MG63 (cell line): ENCODE results near the gene CCDC59. TPM values are rescaled to one million over a fixed set of nuclear protein-coding genes. Genes with fewer than 3 reads are reported as not detected.
"Not testable (repeated sequence)": the region's sequence is repeated elsewhere in the genome, so short reads cannot be mapped to it uniquely, and the experiment has no call there.

Experiments
- DNase-seq: peaks from one replicate; pipeline ENCODE4 v3.0.0-alpha.2; 2020
- H3K27me3 ChIP-seq: fragments of 250-450 bp; sonication (Bioruptor Pico); 2 replicates; pipeline ENCODE4 v1.5.1; 2020; ENCODE audit warnings: mild to moderate bottlenecking, moderate library complexity
- H3K36me3 ChIP-seq: fragments of 250-450 bp; sonication (Bioruptor Pico); 2 replicates; pipeline ENCODE4 v1.5.1; 2020; ENCODE audit warnings: mild to moderate bottlenecking, moderate library complexity
- H3K4me3 ChIP-seq: fragments of 250-450 bp; sonication (Bioruptor Pico); 2 replicates; pipeline ENCODE4 v1.5.1; 2020; ENCODE audit warnings: mild to moderate bottlenecking, moderate library complexity
- H3K9me3 ChIP-seq: fragments of 250-450 bp; sonication (Bioruptor Pico); 2 replicates; pipeline ENCODE4 v1.5.1; 2020; ENCODE audit warnings: mild to moderate bottlenecking, moderate library complexity
- total RNA-seq: library from RNA; depleted of rRNA; stranded (reverse); fragments of >200 nt; shearing (Covaris generic); gene quantifications from 2 replicates; pipeline ENCODE4 v1.2.3, GENCODE V29; 2014; ENCODE audit warnings: low replicate concordance; rRNA removed

CCDC59 gene
- 54.6 and 142 TPM in 2 replicates for total RNA-seq

DNA sequence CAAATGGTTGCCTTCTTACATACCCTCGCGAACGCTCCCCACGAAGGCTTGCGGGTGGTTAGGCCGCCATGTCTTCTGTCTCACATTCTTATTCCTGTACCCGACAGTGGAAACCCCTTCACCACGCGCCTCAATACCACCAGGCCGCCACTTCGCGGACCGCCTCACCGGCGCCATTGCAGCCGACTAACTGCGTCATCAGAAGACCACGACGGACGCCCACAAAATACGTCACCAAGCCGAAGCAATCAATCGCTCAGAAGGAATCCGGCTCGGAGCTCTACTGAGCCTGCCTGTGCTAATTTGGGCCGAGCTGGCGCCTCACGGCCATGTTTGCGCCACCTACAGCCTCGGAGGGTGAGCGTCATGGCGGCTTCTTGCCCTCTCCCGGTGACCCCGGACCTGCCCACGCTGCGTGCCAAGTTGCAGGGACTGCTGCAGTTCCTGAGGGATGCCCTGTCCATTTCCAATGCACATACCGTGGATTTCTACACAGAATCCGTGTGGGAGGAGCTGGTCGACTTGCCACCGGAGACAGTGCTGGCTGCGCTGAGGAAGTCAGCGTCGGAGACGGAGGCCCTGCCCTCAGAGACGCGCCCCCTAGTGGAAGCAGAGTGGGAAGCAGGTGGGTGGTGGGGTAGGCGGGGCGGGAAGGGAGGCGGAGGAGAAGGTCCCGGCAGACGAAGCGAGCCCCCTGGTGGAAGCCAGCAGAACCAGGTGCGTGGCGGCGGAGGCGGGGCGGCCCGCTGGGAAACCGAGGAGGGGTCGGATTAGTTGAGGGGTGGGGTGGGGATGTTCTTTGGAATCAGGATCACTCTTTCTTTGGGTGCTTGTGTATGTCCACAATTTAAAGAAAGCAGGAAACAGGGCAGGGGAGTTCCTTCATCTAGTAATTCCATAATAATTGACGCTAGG, at the start of gene CCDC59, which contains the start of gene METTL25:
Gene CCDC59, minus strand, starts transcription at position 188 of the 915 bp plus-strand sequence. Its CDS starts 11 bp downstream, at position 177.
Gene METTL25, plus strand, starts transcription at position 330 of the 915 bp plus-strand sequence. Its CDS starts 37 bp downstream, at position 367.
- DNase-seq = peak; percentile 96
- H3K4me3 ChIP-seq = peak within 1 kb of the TSS; percentile 88
- peaks cover 35% of the 10 kb centered on the region for H3K36me3 ChIP-seq
- no peaks in the 10 kb centered on the region for H3K9me3 ChIP-seq
- H3K27me3 ChIP-seq = no peaks in the 10 kb centered on the region

- no peak for DNase-seq
- no peak overlapping the region for H3K4me3 ChIP-seq
- no peaks in the 10 kb centered on the region for H3K27me3 ChIP-seq
- no peaks in the 10 kb centered on the region for H3K9me3 ChIP-seq
- no peaks in the 10 kb centered on the region for H3K36me3 ChIP-seq
These were observed 49.3 kb upstream of the CCDC59 start for GRCh38 chr12:82407481-82407880.

DNA sequence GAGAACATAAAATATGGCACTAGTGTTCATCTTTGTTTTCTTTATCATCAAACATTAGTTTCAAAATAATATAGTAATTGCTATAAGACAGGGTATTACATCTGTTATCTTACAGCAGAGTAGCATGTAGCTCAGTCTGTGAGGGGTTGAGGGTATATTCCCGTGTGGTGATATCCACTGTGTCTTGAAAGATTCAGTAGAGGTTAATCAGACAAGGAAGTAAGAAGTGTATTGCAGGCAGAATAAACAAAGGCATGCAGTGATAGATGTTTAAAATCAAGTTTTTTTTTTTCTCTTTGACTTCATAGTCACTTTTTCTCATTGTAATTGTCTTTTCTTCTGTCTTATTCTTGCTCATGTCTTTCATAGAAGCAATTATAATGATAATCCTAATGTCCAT, 48.5 kb upstream of the CCDC59 start:
- H3K9me3 ChIP-seq = no peaks in the 10 kb centered on the region
- no peaks in the 10 kb centered on the region for H3K27me3 ChIP-seq
- DNase-seq = no peak

GRCh38 chr12:82400819-82401218, 42.6 kb upstream of the CCDC59 start:
- no peaks in the 10 kb centered on the region for H3K36me3 ChIP-seq
- H3K27me3 ChIP-seq = no peaks in the 10 kb centered on the region
- no peak for DNase-seq
- H3K4me3 ChIP-seq = no peak overlapping the region
- H3K9me3 ChIP-seq = no peaks in the 10 kb centered on the region

More for the DNA sequence above, 48.5 kb upstream of the CCDC59 start:
- Histone ChIP-seq H3K4me3 (no peak overlapping the region), H3K36me3 (no peaks in the 10 kb centered on the region)

- H3K36me3 ChIP-seq = no peaks in the 10 kb centered on the region
- no peak overlapping the region for H3K4me3 ChIP-seq
- DNase-seq = no peak
- no peaks in the 10 kb centered on the region for H3K9me3 ChIP-seq
- H3K27me3 ChIP-seq = no peaks in the 10 kb centered on the region
These were observed 40.7 kb upstream of the CCDC59 start for GRCh38 chr12:82398879-82399278.

- H3K9me3 ChIP-seq = no peaks in the 10 kb centered on the region
- no peaks in the 10 kb centered on the region for H3K27me3 ChIP-seq
- DNase-seq = no peak
- no peaks in the 10 kb centered on the region for H3K36me3 ChIP-seq
- no peak overlapping the region for H3K4me3 ChIP-seq
These were observed 25.9 kb upstream of the CCDC59 start for GRCh38 chr12:82383930-82384552.

- Histone ChIP-seq H3K27me3 (no peaks in the 10 kb centered on the region), H3K9me3 (no peaks in the 10 kb centered on the region; the same call in 1 of the 2 replicates), H3K4me3 (no peak overlapping the region), H3K36me3 (no peaks in the 10 kb centered on the region)
- DNase-seq = no peak
These were observed 20.8 kb upstream of the CCDC59 start for GRCh38 chr12:82378997-82379396.

- H3K36me3 ChIP-seq = no peaks in the 10 kb centered on the region
- H3K27me3 ChIP-seq = no peaks in the 10 kb centered on the region
- no peaks in the 10 kb centered on the region; the same call in 1 of the 2 replicates for H3K9me3 ChIP-seq
- no peak for DNase-seq
- no peak overlapping the region for H3K4me3 ChIP-seq
These were observed 17.0 kb upstream of the CCDC59 start for GRCh38 chr12:82375201-82375600.

DNA sequence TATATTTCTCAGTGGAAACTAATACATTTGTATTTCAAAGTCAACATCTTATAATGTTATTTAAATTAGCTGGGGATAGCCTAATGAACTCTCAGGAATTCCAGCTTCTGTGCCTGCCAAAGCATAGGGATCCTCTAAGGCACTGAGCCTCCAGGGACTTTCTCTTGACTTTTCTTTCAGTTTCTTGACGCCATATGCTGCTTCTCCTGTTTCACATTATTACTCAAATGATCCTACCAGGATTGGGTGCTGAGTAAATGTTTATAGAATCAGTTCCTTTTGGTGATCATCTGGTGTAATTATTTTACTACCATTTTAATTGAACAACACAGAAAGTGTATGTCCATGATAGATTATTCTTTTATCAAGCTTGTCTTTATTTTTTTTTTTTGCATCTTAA, 8.0 kb upstream of the CCDC59 start:
- Histone ChIP-seq H3K36me3 (no peaks in the 10 kb centered on the region), H3K9me3 (no peaks in the 10 kb centered on the region), H3K4me3 (no peak overlapping the region), H3K27me3 (no peaks in the 10 kb centered on the region)
- no peak for DNase-seq

DNA sequence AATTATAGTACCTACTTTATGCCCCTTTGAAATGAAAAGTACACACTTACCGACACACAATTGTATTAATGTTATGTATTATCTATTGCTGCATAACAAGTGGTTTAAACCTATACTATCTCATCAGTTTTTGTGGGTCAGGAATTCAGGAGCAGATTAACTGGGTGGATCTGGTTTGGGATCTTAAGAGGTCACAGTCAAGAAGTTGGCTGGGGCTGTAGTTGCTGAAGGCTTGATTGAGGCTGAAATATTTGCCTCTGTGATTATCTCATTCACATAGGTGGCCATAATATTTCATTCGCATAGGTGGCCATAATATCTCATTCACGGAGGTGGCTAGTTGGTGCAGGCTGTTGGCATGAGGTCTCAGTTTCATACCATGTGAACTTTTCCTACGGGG, 5.8 kb upstream of the CCDC59 start:
- H3K9me3 ChIP-seq = no peaks in the 10 kb centered on the region
- H3K36me3 ChIP-seq = 0 out of 2 replicates have a peak, but pooled peaks cover 2% of the 10 kb centered on the region
- H3K4me3 ChIP-seq = no peak overlapping the region
- DNase-seq = no peak
- no peaks in the 10 kb centered on the region for H3K27me3 ChIP-seq

GRCh38 chr12:82361461-82361915, 3.3 kb upstream of the CCDC59 start:
- Histone ChIP-seq H3K4me3 (no peak overlapping the region), H3K36me3 (peaks cover 4% of the 10 kb centered on the region), H3K27me3 (no peaks in the 10 kb centered on the region), H3K9me3 (no peaks in the 10 kb centered on the region)
- DNase-seq = no peak

DNA sequence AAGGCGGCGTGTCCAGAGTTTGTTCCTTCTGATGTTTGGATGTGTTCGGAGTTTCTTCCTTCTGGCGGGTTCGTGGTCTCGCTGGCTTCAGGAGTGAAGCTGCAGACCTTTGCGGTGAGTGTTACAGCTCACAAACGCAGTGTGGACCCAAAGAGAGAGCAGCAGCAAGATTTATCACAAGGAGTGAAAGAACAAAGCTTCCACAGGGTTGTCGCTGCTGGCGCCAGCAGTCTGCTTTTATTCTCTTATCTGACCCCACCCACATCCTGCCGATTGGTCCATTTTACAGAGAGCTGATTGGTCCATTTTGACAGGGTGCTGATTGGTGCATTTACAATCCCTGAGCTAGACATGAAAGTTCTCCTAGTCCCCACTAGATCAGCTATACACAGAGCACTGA, 2.6 kb upstream of the CCDC59 start:
- H3K27me3 ChIP-seq, H3K9me3 ChIP-seq, DNase-seq, H3K4me3 ChIP-seq: not testable (repeated sequence)
- H3K36me3 ChIP-seq = peaks cover 11% of the 10 kb centered on the region

DNA sequence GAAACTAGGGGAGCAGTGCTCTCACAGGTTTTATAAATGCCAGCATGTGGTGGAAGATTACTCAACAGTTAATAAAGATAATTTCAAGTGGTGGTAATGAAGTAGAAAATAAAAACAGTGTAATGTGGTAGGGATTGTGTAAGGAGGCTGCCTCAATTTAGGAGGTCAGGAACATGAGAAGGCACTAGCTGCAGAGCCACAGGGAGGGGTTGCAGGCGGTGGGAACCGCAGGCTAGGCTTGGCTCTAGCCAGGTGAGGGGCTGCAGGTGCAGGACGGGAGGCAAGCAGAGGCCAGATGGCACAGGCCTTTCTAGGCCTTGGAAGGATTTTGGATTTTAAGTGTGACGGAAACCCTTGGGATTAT, 910 bp upstream of the CCDC59 start:
- Histone ChIP-seq H3K4me3 (peak overlapping the region; percentile 88), H3K27me3 (no peaks in the 10 kb centered on the region), H3K9me3 (no peaks in the 10 kb centered on the region), H3K36me3 (peaks cover 28% of the 10 kb centered on the region)
- no peak for DNase-seq

DNA sequence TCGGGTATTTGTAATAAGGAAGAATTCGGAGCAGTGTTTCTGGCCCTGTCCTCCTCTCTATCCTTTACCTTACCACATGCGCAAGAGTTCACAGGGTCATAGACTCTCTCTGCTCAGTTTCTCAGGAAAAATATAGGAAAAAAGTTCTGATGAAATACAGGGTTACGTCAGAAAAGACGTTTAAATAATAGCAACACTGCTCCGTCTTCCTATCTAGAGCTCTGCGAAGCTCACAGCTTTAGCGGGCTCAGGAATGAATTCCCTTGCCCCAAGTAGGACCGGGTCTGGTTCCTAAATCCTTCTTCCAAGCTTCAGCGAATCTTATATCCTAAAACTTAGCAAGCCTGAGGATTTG, 365 bp downstream of the CCDC59 start:
- H3K27me3 ChIP-seq = no peaks in the 10 kb centered on the region
- DNase-seq = no peak
- H3K9me3 ChIP-seq = no peaks in the 10 kb centered on the region
- H3K4me3 ChIP-seq = peak overlapping the region; percentile 88
- H3K36me3 ChIP-seq = peaks cover 39% of the 10 kb centered on the region

DNA sequence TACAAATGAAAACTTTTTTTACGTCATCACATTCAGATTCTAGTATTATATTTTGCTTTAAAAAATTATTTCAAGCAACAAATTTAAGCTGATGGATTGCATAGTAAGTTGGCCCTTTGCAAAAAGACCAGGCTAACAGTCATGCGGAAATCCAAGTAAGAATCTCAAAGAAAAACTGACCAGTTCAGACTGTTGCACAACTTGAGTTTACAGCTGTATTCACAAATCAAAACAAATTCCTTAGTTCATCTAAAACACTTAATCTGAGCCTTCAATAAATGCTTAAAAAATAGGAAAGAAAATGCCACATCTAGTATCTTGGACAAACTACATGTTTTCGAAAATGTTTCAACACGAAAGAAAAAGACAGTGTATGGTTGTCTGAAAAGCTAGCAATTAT, 847 bp downstream of the CCDC59 start:
- H3K4me3 ChIP-seq = peak overlapping the region; percentile 88

DNA sequence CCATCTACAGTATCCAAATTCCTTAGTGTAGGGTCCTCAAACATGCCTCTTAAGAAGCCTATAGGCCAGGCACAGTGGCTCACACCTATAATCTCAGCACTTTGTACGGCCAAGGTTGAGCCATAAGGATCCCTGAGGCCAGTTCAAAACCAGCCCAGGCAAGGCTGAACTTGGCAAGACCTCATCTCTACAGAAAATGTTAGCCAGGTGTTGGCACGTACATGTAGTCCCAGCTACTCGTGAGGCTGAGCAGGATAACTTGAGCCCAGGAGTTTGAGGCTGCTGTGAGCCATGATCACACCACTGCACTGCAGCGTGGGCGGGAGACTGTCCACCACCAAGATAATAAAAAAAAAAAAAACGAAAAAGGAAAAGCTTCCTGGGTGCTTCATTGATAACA, 6.8 kb downstream of the CCDC59 start:
- Histone ChIP-seq H3K4me3 (no peak overlapping the region), H3K27me3 (no peaks in the 10 kb centered on the region)

More for the DNA sequence above, 847 bp downstream of the CCDC59 start:
- Histone ChIP-seq H3K36me3 (peaks cover 44% of the 10 kb centered on the region), H3K27me3 (no peaks in the 10 kb centered on the region), H3K9me3 (no peaks in the 10 kb centered on the region)
- DNase-seq = no peak

DNA sequence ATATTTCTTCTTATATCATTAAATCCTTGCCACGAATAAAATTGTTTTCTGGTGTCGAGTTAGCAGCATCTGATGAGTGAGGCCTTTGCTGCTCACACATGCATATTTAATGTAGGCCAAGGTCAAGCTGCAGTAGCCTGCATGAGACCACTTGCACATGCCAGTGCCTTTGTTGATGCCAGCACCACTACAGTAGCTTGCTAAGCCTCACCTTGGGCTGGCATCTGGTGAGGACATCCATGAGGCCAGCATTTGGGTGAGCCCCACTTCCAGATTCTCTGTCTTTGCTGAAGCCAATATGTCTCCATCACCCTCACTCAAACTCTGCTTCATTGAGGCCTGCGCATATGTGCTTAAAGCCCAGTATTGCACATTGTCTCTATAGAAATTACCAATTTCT, 8.0 kb downstream of the CCDC59 start:
- DNase-seq = no peak
- Histone ChIP-seq H3K9me3 (no peaks in the 10 kb centered on the region), H3K27me3 (no peaks in the 10 kb centered on the region), H3K4me3 (no peak overlapping the region), H3K36me3 (peaks cover 33% of the 10 kb centered on the region)

More for the DNA sequence above, 6.8 kb downstream of the CCDC59 start:
- no peak for DNase-seq
- no peaks in the 10 kb centered on the region for H3K9me3 ChIP-seq
- H3K36me3 ChIP-seq = peaks cover 46% of the 10 kb centered on the region
